Occipital lobe (tissue), 2 donors: ENCODE data around the gene ABL2. TPM values are rescaled to one million over a fixed set of nuclear protein-coding genes. Genes with fewer than 3 reads are reported as not detected.
"Not testable (repeated sequence)": the region's sequence is repeated elsewhere in the genome, so short reads cannot be mapped to it uniquely, and the experiment has no call there.

ENCODE experiments used
- DNase-seq: peaks from one replicate; lab custom pipeline; 2025; lab: John Stamatoyannopoulos, UW
- total RNA-seq: library from RNA; depleted of rRNA; stranded (reverse); fragments of >200 nt; gene quantifications from one replicate; pipeline ENCODE4 v1.2.3, GENCODE V29; 2014

ABL2 gene
- total RNA-seq, 1 donor from 2014 or later: 36.5 TPM

DNA sequence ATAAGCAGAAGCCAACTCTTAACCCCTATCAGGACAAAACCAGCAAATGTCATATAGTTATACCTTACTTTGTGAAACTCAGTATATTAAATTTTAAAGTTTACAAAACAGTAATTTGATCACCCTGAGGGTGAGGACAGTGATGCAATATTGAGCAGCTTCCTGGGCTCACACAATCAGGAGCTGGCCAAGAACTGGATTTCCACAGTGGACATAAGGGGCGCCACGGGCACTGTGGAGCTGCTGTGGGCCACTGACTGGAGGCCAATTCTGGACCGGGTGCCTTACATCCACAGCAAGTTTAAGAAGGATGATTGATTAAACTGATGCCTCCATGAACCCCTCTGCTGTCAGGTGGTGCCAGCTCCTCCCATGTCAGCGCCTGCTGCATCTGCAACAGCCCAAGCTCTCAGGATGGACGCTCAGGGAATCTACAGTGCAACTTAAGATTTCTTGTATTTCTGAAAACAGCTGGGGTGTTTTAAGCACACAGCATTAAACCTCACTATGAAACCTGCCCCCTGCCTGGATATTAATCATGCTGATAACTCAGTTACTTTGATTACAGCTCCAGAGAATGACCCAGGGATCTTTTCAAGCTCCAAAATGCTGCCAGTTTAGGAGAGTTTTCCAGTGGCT is 91.7 kb downstream of the ABL2 start:
- no peak for DNase-seq

DNA sequence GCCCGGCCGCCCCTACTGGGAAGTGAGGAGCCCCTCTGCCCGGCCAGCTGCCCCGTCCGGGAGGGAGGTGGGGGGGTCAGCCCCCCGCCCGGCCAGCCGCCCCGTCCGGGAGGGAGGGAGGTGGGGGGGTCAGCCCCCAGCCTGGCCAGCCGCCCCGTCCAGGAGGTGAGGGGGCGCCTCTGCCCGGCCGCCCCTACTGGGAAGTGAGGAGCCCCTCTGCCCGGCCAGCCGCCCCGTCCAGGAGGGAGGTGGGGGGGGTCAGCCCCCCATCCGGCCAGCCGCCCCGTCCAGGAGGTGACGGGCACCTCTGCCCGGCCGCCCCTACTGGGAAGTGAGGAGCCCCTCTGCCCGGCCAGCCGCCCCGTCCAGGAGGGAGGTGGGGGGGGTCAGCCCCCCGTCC is 93.8 kb downstream of the ABL2 start:
- DNase-seq: not testable (repeated sequence)

DNA sequence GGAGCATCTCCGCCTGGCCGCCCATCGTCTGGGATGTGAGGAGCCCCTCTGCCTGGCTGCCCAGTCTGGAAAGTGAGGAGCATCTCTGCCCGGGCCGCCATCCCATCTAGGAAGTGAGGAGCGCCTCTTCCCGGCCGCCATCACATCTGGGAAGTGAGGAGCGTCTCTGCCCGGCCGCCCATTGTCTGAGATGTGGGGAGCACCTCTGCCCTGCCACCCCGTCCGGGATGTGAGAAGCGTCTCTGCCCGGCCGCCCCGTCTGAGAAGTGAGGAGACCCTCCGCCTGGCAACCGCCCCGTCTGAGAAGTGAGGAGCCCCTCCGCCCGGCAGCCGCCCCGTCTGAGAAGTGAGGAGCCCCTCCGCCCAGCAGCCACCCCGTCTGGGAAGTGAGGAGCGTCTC is 94.3 kb downstream of the ABL2 start:
- DNase-seq: not testable (repeated sequence)

DNA sequence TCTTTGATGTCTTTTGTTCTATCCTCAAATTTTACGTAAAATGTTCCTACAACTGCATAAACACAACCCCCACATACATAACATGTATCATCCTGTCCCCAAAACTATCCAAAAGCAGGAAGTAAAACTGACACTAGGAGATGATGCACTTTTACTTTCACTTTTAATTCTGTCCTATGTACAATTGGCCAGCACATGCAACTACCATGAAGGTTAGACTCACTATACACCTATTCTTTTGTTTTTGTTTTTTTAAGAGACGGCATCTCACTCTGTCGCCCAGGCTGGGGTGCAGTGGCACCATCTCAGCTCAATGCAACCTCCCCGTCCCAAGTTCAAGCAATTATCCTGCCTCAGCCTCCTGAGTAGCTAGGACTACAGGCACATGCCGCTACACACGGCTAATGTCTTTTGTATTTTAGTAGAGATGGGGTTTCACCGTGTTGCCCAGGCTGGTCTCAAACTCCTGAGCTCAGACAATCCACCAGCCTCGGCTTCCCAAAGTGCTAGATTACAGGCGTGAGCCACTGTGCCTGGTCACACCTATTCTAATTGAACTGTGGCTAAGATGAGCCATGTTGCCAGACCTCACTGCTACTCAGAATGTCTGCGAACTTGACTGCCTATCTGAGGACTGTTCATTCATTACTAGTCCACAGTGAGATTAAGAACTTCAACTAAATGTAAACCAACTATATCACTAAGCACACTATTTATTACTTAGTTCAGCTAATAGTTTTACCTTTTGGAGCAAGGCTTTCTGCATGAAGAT is 99.6 kb downstream of the ABL2 start:
- DNase-seq: no peak

DNA sequence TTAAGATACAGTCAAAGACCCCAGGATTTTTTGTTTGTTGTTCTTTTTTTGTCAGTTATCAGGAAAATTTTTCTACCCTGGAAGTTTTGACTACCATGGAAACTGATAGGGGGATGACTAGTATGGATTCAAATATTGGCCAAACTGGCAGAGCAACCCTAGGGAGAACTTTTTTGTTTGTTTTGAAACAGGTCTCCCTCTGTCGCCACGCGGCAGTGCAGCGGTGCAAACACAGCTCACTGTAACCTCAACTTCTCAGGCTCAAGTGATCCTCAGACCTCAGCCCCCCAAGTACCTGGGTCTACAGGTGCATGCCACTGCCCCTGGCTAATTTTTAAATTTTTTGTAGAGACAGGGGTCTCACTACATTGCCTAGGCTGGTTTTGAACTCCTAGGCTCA is 101.0 kb downstream of the ABL2 start:
- no peak for DNase-seq

DNA sequence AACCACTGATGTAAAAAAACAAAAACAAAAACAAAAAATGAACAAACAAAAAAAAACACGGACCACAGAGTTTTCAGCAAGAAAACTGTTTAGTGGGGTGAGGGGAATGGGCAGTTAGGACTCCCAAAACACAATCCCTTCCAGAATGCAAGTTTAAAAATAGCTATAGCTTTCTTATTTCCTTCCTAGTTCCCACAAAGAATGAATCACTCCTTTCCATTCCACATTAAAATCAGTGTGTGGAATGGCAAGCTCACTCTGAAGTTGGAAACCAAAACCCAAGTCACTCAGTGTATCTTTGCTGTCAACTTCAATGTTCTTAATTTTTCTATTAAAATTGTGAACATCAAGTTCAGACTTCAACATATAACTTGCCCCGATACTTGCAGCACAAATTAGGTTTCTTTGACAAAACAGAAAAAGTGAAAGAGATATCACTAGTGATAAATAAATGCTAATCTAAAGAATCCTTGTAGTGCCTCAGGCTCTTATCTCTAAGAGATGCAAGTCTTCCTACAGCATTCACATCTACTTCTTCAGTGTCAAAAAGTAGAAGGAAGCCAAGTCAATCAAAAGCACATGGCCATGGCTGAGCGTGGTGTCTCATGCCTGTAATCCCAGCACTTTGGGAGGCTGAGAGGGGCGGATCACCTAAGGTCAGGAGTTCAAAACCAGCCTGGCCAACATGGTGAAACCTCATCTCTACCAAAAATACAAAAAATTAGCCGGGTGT is 102.1 kb downstream of the ABL2 start:
- DNase-seq: no peak

DNA sequence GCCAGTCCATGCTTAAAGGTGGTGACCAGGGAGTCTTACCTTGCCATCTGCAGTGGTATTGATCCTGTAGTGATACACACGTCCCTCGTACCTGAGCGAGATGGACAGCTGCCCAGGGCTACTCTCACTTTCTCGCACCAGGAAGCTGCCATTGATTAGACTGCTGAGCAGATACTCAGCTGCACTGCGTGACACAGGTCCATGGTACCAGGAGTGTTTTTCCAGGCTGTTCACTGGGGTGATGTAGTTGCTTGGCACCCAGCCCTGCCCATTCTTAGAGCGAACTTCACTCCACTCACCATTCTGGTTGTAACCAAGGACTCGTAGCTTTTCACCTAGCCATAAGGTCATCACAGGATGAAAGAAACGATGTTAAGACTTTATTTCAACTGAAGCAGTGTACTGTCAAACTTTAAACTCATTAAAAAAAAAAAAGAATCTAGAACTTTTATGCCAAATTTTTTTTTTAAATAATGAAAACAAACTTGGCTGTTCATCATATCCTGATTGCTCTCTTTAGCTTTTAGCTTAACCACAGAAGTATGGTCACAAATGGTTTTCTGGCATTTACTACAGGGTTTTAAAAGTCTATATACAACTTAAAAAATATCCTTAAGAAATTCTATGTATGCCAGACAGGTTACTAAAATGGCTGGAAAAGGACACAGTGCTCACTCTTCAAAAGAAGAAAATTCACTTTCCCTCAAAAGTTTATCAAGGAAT is 103.0 kb downstream of the ABL2 start:
- DNase-seq: no peak

DNA sequence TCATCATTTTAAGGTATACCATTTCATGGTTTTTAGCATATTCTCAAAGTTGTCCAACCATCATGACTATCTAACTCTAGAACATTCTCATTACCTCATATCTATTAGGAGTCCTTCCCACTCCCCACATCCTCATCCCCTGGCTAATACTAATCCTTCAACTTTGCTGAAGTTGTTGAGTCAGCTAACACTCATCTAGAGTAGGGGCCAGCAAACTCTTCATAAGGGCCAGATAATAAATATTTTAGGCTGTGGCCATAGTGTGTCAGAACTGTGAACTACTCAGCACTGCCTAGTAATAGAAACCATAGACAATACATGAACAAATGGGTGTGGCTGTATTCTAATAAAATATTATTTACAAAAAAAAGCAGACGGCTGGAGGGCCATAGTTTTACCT is 104.6 kb downstream of the ABL2 start:
- no peak for DNase-seq

DNA sequence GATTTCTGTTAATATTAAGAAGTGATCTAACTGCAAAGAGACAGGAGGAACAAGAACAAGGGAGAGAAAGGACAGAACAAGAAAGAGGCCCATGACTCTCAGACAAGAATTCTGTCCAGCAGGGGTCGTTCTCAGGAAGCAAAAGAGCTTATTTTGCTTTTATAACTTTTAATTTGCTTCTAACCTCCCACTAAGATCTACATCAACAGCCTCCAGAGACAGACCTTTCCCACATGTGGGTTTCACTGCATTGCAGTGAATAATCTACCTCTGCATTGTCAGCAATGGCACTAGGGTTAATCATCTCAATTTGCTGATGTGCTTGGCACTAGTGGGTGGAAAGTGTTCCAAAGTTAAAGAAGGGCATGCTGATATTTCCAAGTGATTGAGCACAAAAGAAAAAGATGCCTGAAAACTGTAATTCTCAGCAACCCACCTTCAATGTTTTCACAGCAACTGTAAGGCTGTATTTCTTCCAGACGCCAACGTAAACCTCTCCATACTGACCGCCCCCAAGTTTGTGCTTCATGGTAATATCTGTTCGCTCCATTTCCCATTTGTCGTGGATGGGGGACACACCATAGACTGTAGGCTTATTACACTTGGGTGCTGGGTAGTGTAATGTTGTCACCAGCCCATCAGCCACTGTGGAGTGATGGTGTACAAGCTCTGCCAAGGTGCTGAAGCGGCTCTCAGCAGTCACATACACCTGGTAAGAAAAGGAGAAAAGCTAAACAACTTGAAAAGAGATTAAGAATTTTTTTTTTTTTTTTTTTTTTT is 108.1 kb downstream of the ABL2 start:
- DNase-seq: no peak

DNA sequence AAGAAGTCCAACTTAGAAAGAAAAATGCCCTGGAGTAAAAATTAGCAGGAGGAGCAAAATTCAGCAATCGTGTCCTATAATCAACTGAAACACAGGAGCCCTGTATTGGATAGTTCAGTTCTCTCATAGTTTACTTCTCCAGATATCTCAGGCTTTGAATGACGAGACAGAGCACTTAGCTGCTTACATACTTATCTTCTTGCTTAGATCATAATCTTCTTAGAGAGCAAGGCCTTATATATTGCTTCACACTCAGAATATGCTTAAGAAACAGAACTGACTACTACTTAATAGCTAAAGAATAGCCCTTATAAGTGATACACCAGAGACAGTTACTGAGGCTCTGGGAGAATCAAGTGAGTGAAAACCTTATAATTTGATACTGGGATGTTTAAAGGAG is 108.7 kb downstream of the ABL2 start:
- DNase-seq: no peak

DNA sequence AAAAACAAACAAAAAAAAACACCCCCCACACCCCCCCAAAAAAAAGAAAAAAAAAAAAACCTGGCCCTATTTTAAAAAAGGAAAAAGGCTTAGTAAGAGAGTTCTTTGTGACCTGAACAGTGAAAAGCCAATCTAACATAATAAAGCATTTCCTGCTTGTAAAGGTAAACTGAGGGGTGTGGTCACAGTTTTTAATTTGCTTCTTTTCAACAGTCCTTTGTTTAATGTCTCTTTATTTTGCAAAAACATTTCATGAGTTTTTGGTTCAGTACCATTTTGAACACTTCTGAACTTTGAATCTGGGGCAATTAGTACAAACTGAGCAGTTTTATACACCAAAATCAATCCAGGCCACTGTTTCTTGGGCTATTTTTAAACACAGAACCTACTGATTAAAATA is 110.0 kb downstream of the ABL2 start:
- no peak for DNase-seq

DNA sequence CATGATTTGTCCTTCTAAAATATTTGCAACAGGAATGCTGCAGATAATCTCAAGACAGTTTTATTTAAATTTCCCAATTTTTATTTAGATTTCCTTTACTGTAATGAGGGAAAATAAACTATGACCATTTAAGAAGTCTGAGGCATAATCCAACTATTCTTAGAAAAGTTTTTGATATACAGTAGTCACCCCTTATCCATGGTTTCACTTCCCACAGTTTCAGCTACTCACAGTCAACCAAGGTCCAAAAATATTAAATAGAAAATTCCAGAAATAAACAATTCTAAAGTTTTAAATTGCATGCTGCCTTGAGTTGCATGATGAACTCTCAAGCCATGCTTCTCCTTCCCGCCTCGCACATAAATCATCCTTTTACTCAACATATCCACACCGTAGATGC is 114.3 kb downstream of the ABL2 start:
- DNase-seq: no peak

DNA sequence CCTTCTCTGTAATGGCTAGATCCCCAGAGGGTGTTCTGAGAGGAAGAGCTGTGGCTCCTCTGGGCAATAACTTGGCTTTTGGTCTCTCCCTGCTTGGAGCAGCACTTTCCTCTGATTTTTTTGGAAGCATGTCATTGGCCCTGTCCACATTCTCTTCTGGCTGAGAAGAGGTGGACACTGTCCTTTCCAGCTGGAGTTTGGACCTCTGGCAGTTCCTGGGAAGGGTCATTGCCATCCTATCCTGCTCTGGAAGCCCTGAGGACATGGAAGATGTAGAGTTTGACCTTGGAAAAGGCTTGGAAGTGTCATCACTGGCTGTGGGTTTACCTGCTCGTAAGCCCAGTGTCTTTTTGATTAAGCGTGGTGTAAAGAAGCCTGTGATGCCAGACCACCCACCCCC is 120.8 kb downstream of the ABL2 start:
- DNase-seq: no peak

DNA sequence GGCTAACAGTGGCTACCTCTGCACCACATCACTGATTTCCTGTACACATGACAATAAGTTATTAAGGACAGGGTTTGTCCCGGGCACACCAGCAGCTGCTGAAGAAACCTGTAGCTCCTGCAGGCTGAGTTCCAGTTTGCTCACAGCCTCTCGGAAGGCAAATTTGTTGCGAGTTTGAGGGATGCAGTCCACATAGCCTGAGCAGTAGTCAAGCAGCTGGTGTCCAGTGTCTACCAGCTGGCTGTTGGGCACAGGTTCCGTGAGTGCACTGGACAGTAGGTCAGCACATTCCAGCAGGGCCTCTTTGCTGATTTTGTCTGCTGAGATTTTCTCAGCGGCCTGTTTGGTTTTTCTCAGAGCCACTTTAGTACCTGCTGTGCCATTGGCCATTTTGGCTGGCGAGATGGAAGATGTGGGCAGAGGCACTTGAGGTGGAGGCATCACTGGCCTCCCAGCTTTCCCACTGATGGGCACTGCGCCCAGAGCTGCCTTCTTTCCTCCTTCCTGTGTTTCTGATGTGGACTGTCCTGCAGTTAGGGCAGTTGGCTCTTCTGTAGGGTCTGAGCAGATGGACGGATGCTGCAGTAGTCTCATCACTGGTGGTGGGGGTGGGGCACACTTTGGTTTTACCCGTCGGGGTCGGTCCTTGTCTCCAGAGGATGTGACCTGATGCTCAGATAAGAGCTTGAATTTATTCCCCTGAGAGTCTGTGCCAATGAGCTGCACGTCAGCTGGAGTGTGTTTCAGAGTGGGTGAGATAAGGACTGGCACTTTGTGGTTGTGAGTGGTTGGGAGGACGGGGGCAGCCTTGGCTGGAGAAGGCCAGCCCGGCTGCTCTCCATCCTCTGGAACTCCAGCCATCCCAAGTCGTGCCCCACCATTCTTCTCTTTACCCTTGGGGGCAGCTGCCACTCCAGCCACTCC is 121.5 kb downstream of the ABL2 start:
- DNase-seq: no peak

DNA sequence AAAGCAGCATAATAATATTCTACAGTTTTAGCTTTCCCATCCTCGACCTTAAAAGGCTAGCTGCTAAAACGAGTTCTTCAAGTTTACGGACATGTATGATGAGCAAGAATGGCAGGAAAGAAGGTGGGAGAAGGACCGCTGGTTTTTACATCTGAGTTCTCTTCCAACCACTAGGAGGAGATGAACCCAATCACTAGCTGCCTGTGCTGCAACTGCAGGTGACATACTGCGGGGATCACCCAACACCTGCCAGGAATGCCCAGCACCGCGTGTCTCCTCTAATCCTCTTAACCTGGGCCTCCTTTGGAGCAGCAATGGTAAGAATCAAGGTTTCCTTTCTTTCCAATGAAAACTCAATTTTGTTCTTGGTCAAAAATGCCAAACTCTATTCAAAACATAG is 124.1 kb downstream of the ABL2 start:
- no peak for DNase-seq

DNA sequence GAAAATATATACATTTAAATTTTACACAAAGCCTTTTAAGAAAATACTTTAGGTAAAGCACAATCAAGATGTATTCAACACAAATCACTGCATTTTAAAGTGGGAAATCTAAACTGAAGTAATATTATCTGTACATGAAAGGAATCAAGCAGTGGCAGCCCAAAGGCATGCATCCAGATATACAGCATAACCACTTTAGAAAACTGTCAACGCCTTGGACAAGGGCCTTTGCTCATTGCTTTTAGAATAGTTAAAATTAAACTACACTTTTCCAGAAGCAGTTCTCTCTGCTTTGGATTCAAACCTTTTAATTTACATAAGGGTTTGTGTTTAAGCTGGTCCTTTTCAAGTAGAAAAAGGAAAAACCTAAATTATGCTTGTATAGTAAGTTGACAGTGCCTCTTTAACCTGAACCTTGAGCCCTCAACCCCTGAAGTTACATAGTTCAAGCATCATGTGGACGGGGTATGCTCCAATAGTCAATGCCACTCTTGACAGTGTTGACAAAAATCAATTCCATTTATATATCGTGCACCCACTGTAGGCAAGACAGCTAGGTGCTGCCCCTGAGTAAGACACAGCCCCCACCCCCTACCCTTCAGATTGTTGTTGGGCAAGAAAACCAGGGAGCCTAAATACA is 124.7 kb downstream of the ABL2 start:
- DNase-seq: no peak

DNA sequence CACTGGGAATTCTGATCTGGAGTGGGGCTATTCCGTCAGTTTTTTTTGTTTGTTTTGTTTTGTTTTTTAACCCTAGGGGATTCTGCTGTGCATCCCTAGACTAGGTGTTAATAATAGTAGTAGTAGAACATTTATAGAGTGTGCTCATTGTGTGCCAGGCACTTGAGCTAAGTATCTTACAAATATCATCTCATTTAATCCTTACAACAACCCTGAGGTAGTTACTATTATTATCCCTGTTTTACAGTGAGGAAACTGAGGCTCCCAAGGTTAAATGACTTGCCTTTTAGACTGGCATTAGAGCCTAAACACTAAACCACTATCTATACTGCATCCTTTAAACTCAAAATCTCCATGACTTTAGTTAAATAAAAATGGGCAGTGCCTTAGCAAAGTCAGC is 125.5 kb downstream of the ABL2 start:
- no peak for DNase-seq

DNA sequence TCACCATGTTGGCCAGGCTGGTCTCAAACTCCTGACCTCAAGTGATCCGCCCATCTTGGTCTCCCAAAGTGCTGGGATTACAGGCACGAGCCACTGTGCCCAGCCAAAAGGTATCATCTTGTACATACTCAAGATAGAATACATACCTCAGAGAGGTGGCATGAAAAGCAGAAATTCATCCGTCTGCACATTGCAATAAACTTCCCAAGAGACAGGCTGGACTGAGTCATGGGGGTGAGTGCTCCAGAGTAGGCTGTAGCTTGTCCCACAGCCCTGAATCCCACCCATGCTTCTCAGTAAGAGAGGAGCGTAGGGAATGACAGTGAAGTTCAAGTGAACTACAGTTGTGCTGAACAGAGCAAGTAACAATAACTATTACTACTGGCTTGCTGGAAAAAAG is 127.9 kb downstream of the ABL2 start:
- no peak for DNase-seq

DNA sequence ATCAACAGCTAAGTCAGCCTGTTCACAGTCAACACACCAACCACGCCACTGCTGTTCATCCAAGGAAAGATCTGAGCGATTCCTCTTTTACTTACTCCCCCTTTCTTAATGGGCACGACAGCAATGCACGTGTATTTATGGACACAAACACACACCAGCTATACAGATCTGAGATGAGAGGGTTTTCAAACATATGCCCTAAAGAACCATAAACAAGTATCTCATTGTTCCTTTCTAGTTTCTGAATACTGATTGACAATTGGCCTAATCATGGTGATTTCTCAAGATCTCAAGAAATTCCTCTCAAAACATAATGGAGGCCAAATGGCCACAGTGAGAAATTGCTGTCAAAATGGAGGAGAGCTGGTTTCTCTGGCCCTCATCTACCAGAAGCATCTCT is 129.6 kb downstream of the ABL2 start:
- DNase-seq: no peak

DNA sequence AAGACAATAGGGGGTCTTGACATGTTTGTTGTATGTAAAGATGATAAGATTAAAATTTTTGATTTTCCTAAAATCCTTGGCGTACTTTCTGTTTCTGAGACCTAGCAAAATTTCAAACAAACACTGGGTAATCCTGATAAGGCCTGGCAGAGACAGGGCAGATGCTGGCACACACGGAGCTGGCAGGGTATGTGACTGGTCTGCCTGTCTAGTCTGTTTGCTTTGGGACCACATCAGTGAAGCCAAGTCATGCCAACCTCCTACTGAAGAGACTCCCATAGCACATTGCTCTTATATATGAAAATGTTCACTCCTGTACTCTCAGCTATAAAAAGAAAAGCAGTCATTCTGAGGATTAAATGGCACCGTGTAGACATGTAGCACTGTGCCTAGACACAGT is 133.6 kb downstream of the ABL2 start:
- DNase-seq: no peak
